ENCODE results near the gene VSTM4. TPM values are rescaled to one million over a fixed set of nuclear protein-coding genes. Genes with fewer than 3 reads are reported as not detected.

The VSTM4 gene
- total RNA-seq = 0.65 and 2.8 TPM in 2 replicates

GRCh38 chr10:49115015-49115795 is at the start of gene VSTM4:
Gene VSTM4, minus strand, starts transcription at chr10:49115522. Its CDS starts 37 bp downstream, at chr10:49115485.

GRCh38 chr10:49133706-49134248 is 18.5 kb upstream of the VSTM4 start, which contains the start of gene FAM170B:
Gene FAM170B, minus strand, starts transcription at chr10:49134021. Its CDS starts 103 bp downstream, at chr10:49133918.

Other genes with a start within 250 kb of the VSTM4 start
- under 0.01 TPM in 1 of 2 replicates, not detected in the other for gene LRRC18, start 175.7 kb downstream of the VSTM4 start, total RNA-seq
- not detected in 2 replicates for gene FAM170B, start 18.5 kb upstream of the VSTM4 start, total RNA-seq
- 5.6 and 29.3 TPM in 2 replicates for gene TMEM273, start 72.9 kb upstream of the VSTM4 start, total RNA-seq
- gene C10orf71, start 183.6 kb upstream of the VSTM4 start, total RNA-seq = not detected in 2 replicates